ENCODE data around the gene HRAS.

Gene HRAS

DNA sequence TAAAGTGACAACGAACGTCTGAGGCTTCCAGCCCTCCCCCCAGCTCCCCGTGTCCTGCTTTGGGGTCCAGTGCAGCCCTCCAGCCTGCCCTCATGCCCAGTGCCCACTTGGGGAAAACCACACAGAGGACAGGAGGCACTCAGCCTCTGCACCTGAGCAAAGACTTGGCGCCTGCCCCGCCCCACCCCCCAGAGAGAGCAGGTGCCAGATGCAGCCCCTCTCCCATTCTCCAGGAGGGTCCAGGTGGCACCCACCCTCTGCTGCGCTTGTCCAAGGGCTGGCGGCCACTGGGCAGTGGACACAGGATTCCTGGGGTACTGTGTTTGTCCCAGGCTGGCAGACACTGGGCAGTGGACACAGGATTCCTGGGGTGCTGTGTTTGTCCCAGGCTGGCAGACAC, 44.0 kb downstream of the HRAS start:
- DNase-seq = no peak

DNA sequence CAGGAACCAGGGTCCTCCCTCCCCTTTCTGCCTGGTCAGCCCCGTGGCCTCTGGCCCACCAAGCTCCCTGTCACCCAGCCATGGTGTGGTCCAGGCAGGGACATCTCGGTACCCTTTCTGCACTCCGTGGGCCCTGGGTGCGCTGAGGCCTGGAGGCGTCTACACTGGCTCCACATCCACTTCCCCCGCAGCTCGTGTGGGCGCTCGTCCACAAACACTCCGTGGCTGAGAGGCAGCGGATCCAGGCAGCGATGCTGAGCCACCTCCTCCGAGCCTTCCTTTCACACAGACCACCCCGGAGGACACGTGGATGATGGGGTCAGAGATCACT, 44.5 kb downstream of the HRAS start:
- no peak for DNase-seq

DNA sequence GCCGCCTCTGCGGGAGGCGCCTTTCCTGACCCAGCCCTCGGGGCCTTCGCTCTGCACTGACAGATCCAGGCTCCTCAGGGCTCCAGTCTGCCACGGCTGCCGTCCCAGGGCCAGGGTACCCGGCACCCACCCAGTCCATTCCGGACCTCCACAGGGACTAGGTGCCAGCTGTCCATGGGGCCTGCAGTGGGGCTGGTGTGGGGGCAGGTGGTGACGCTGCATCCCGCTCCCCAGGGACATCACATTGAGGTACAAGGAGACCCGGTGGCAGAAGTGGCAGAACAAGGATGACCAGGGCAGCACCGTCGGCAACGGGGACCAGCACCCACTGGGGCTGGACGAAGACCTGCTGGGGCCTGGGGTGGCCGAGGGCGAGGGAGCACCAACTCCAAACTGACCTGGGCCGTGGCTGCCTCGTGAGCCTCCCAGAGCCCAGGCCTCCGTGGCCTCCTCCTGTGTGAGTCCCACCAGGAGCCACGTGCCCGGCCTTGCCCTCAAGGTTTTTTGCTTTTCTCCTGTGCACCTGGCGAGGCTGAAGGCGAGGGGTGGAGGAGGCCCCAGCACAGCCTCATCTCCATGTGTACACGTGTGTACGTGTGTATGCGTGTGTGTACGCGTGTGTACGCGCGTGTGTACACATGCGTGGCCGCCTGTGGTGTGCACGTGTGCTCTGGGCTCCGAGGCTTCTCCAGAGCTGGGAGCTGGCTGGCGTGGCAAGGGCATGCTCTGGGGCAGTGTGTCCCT, 45.0 kb downstream of the HRAS start:
- DNase-seq = no peak

DNA sequence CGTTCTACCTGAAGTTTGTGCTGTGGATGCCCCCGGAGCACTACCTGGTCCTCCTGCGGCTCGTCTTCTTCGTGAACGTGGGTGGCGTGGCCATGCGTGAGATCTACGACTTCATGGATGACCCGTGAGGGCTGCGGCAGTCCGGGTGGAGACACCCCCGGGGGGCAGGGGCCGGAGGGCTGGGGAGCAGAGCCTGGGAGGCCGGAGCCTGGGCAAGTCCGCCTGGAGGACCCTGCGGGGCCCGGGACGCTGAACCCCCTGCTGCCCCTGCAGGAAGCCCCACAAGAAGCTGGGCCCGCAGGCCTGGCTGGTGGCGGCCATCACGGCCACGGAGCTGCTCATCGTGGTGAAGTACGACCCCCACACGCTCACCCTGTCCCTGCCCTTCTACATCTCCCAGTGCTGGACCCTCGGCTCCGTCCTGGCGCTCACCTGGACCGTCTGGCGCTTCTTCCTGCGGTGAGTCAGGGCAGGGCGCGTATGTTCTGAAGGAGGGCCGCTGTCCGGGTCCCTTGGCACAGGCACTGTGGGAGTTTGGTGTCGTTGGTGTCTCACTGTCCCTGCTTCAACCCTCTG, 45.7 kb downstream of the HRAS start:
- no peak for DNase-seq

DNA sequence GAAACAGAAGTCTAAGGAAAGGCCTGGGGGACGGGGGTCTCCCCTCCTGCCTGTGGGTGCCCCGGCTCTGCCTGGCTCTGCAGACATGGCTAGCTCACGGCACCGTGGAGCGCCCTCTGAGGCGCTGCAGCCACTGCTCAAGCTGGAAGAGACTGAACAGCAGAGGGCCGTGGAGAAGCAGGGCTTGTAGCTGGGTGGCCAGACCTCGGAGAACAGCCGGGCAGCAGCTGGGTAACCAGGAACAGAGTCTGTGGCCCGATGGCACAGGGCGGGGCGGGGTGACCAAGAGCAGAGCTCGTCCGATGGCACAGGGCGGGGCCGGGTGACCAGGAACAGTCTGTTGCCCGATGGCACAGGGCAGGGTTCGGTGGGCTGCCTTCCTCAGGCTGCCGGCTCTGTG, 46.4 kb downstream of the HRAS start:
- no peak for DNase-seq

DNA sequence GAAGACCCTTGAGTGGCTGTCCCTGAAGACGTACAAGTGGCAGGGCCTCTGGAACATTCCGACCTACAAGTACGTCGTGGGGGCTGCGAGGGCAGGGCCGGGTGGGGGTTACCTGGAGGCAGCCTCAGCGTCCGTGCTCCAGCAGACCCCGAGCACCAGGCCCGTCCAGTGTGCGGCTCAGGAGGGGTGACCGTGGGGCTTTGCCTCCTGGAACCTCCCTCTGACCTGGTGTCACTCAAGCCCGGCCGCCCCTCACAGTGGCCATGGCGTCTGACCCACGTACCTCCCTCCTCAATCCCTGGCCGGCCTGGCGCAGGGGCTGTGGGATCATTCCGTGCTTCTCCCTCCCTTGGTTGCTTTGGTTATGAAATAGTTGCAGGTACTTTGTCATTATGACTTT, 46.8 kb downstream of the HRAS start:
- DNase-seq = no peak

DNA sequence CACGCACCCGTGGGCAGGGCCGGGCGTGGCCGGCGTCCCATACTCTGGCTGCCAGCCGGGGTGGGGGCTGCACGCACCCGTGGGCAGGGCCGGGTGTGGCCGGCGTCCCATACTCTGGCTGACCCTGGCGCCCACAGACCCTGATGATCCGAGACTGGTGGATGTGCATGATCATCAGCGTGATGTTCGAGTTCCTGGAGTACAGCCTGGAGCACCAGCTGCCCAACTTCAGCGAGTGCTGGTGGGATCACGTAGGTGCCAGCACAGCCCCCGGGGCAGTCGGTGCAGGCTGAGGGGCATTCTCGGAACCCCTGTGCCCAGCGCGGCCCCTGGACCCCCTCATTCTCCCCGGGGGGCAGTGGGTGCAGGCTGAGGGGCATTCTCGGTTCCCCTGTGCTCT, 47.3 kb downstream of the HRAS start:
- no peak for DNase-seq

DNA sequence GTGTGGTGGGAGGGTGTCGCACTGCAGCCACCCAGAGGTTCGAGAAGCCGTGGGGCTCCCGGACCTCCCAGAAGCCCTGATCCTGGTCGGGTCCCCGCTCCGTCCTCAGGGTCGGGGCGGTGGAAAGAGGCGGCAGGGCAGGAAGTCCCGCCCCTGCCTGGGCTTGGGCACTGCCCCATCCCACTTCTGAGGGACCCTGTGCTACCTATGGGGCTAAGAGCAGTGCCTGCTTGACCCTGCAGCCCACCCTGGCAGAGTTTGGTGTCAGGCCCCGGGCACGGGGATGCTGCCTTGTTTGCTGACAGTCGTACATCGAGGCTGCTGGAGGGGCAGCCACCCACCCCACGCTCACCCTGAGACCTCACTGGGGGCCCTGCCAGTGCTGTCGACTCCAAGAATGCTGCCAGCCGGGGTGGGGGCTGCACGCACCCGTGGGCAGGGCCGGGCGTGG, 47.8 kb downstream of the HRAS start:
- no peak for DNase-seq

DNA sequence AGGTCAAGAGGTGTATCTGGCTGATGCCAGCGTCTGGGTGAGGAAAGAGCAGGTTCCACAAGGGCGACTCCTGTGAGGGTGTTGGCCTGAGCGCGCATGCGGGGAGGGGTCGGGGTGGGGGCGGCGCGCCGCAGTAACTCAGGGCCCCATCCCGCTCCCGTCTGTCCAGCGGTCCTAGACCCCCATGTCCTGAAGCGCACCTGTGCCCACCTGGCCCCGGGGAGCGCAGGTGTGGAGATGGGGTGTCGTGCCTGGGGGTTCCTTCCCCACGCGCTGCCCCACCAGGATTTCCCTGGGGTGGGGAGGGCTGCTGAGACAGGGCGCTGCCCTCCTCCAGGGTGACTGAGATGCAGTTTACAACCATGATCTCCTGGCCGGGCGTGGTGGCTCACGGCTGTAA, 49.2 kb downstream of the HRAS start:
- no peak for DNase-seq

DNA sequence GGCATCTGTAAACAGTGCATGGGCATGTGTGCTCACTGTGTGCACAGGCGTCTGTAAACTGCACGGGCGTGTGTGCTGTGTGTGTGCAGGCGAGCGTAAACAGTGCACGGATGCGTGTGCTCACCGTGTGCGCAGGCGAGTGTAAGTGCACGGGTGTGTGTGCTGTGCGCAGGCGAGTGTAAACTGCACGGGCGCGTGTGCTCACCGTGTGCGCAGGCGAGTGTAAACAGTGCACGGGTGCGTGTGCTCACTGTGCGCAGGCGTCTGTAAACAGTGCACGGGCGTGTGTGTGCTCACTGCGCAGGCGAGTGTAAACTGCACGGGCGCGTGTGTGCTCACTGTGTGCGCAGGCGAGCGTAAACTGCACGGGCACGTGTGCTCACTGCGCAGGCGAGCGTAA, 50.8 kb downstream of the HRAS start:
- no peak for DNase-seq
